Skeletal muscle satellite cell (primary cell): ENCODE data around the gene FERMT2.
"Not testable (repeated sequence)": the region's sequence is repeated elsewhere in the genome, so short reads cannot be mapped to it uniquely, and the experiment has no call there.

Source experiments
- H3K27me3 ChIP-seq: 2 replicates; pipeline ENCODE4 v1.7.0; 2013; ENCODE audit warnings: low read length; ENCODE audit not compliant: control insufficient read depth, insufficient read depth
- H3K36me3 ChIP-seq: 2 replicates; pipeline ENCODE4 v1.7.0; 2013; ENCODE audit warnings: mild to moderate bottlenecking, control low read depth, low read length; ENCODE audit not compliant: insufficient read depth
- H3K4me1 ChIP-seq: 2 replicates; pipeline ENCODE4 v1.7.0; 2013; ENCODE audit warnings: low read length; ENCODE audit not compliant: control insufficient read depth, insufficient read depth
- H3K4me2 ChIP-seq: 2 replicates; pipeline ENCODE4 v1.7.0; 2013; ENCODE audit warnings: mild to moderate bottlenecking, low read length
- H3K4me3 ChIP-seq: 2 replicates; pipeline ENCODE4 v1.7.0; 2013; ENCODE audit warnings: low read length
- H3K9ac ChIP-seq: 2 replicates; pipeline ENCODE4 v1.7.0; 2013; ENCODE audit warnings: mild to moderate bottlenecking, low read depth, low read length, moderate library complexity
- H3K9me3 ChIP-seq: replicated peaks from 2 replicates; pipeline ENCODE4 v1.7.0; 2013; ENCODE audit warnings: mild to moderate bottlenecking, control low read depth, low read length

FERMT2 gene

DNA sequence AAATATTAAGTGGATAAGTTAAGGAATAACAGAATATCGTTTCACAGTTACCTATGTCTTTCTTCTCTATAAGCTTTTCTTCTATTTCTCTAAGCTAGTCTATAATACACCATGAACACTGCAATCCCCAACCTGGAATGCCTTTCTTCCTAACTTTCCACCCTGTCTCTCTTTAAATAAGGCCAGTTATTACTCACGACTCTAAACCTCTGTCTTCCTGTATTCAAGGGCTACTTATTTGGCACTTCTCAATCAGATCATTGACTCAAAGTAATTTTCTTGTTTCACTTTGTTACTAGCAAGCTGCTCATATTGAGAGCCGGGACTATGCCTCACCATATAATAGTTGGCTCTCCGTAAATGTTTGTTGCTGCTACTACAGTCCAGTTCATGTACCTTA lies 13.5 kb downstream of the FERMT2 start:
- H3K27me3 ChIP-seq = no peaks in the 10 kb centered on the region
- H3K9ac ChIP-seq = no peak overlapping the region
- no peak overlapping the region for H3K4me3 ChIP-seq
- H3K4me1 ChIP-seq = peaks cover 62% of the 10 kb centered on the region
- H3K36me3 ChIP-seq = peaks cover 23% of the 10 kb centered on the region
- H3K4me2 ChIP-seq = peak overlapping the region; percentile 27
- H3K9me3 ChIP-seq = no peaks in the 10 kb centered on the region

DNA sequence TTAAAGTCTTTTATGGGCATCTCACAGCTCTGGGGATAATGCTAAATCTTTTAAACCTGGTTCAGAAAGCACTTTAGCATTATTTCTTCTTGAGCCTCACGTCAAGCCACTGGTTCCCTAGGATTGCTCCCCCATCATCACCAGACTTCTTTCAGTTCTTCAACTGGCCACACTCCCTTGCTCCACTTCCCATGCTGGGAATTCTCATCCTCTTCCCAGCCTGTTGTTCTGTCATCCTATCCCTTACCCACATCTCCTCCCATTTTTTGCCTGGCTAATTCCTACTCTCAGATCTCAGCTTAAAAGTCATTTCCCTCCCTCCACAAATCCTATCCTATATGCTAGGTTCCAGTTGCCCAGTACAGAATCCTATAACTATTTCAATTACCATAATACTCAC lies 14.4 kb downstream of the FERMT2 start:
- Histone ChIP-seq H3K36me3 (peaks cover 16% of the 10 kb centered on the region), H3K9ac (no peak overlapping the region), H3K4me2 (peak overlapping the region; percentile 2), H3K4me1 (peaks cover 60% of the 10 kb centered on the region), H3K9me3 (no peaks in the 10 kb centered on the region), H3K4me3 (no peak overlapping the region), H3K27me3 (no peaks in the 10 kb centered on the region)

DNA sequence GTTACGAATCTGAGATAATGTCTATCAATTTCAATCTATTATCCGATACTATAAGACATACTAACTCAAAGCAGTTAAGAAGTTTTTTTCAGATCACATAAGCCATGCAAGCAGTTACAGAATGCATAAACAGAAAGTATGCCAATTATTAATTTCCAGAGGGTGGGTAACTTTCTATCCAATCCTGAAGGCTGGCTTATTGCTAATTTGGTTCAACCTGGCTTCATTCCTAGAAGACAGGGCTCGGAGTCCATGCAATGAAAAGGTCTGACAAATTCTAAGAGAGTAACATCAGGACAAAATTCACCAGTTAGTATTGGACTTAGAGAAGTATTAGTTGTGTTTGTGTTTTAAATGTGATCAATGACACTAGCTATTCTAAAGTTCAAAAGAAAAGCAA lies 15.0 kb downstream of the FERMT2 start:
- Histone ChIP-seq H3K9ac (no peak overlapping the region), H3K36me3 (peaks cover 21% of the 10 kb centered on the region), H3K4me2 (no peak overlapping the region), H3K4me1 (peaks cover 59% of the 10 kb centered on the region), H3K4me3 (no peak overlapping the region), H3K9me3 (no peaks in the 10 kb centered on the region), H3K27me3 (no peaks in the 10 kb centered on the region)

DNA sequence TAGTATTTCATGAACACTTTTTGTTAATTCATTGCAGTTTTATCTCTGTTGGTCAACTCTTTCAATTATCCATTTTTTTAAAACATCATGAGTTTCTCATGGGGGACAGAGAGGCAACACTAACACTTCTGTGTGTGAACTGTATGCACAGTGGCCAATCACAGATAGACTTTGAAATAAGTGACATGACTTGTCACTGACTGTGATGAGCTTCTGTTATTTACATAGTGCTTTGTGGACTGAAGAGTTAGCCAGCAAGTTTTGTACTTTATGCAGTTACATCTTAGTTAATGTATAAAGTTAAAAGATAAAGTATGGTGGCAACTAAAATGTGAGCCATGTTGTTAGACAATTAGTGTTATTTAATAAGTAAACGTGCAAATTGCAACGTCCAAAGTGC lies 16.1 kb downstream of the FERMT2 start:
- H3K27me3 ChIP-seq = no peaks in the 10 kb centered on the region
- H3K4me3 ChIP-seq = no peak overlapping the region
- H3K4me1 ChIP-seq = peaks cover 59% of the 10 kb centered on the region
- no peak overlapping the region for H3K4me2 ChIP-seq
- no peak overlapping the region for H3K9ac ChIP-seq
- peaks cover 19% of the 10 kb centered on the region for H3K36me3 ChIP-seq
- H3K9me3 ChIP-seq = no peaks in the 10 kb centered on the region

DNA sequence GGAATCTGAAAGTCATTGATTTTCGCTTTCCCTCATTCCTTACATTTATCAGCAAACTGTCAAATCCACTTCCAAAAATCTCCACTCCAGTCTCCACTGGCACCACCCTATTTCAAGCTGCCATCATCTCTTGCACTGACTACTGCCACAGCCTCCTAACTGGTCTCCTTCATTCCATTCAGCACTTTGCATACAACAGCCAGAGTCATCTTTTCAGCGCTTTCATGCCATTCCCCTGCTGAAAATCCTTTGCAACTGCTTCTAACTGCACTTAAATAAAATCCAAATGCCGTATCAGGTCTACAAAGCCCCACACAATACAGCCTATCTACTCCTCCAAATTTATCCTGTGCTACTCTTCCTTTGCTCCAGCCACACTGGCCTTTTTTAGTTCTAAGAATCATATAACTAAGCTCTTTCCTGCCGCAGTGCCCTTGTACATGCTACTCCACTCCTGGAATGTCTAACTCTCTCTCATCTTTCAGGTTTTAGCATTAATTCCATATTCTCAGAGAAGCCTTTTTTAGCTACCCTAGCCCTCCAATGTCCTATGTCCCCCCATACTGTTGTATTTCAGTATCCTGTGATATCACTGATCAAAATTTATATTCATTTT lies 21.6 kb downstream of the FERMT2 start:
- no peak overlapping the region for H3K9ac ChIP-seq

DNA sequence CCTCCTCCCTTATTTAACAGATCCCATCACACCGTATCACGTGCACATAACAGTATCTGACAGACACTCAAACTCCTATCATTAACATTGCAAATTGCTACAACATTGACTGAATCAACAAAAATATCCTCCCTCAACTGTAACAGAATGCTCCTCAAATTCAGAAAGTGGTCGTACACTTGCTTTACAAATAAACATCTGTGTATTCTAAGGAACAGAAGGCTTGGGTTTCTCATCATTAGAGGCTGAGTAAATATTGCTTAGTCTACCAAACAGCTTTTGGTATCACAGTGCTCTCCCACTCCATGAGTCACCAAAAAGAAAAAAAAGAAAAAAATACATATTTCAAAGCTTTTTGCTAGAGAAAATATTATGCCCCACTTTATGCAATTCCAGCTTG lies 23.9 kb downstream of the FERMT2 start:
- H3K27me3 ChIP-seq = no peaks in the 10 kb centered on the region
- H3K4me3 ChIP-seq = peak overlapping the region; percentile 3
- peaks cover 87% of the 10 kb centered on the region for H3K4me1 ChIP-seq
- peak overlapping the region; percentile 66 for H3K4me2 ChIP-seq
- H3K9ac ChIP-seq = no peak overlapping the region
- peaks cover 15% of the 10 kb centered on the region for H3K36me3 ChIP-seq
- H3K9me3 ChIP-seq = no peaks in the 10 kb centered on the region

More for the DNA sequence above, 21.6 kb downstream of the FERMT2 start:
- no peaks in the 10 kb centered on the region for H3K9me3 ChIP-seq
- H3K4me2 ChIP-seq = no peak overlapping the region
- no peaks in the 10 kb centered on the region for H3K27me3 ChIP-seq
- peaks cover 15% of the 10 kb centered on the region for H3K36me3 ChIP-seq
- peaks cover 72% of the 10 kb centered on the region for H3K4me1 ChIP-seq
- no peak overlapping the region for H3K4me3 ChIP-seq

DNA sequence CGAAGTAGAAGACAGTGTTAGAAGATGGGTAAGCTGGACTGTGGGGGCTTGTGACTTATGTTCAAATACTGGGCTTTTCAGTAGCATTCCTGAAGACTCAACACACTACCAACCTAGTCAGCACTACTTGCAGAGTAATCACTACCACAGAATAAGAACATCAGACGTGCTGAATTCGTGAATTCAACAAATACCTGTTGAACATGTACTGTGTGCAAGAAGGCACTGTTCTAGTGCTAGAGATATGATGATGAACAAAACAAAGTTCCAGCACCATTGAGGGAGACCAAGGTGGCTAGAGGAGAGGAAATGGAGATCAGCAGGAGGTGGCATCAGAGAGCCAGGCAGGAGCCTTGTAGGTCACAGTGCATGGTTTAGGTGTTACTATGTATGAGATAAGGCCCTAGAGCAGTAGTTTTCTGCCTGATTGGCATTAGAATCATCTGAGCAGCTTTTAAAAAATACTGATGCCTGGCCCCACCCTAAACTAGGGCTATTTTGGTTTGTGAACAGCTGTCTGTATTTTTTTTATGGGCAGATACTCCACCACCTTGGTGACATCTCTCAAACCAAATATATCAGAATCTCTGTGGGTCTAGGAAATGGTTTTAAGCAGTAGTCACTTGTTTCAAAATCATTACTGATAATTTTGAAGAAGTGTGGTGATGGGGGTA lies 26.8 kb downstream of the FERMT2 start:
- no peaks in the 10 kb centered on the region for H3K27me3 ChIP-seq
- no peak overlapping the region for H3K9ac ChIP-seq
- H3K4me3 ChIP-seq = no peak overlapping the region
- no peaks in the 10 kb centered on the region for H3K9me3 ChIP-seq
- peaks cover 97% of the 10 kb centered on the region for H3K4me1 ChIP-seq
- peaks cover 17% of the 10 kb centered on the region for H3K36me3 ChIP-seq
- peak overlapping the region; percentile 49 for H3K4me2 ChIP-seq

DNA sequence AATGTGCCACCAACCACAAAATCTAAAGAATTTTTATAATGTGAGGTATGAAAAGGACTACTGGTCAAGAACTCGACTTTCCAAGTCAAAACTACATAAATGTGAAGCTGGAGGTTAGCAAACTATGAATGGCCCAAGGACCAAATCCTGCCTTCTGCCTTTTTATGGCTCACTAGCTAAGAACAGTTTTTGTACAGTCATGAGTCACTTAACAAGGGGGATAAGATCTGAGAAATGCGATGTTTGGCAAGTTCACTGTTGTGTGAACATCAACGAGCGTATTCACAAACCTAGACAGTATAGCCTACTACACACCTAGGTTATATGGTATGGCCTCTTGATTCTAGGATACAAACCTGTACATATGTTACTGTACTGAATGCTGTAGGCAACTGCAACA lies 28.2 kb downstream of the FERMT2 start:
- H3K27me3 ChIP-seq = no peaks in the 10 kb centered on the region
- H3K4me2 ChIP-seq = peak overlapping the region; percentile 49
- H3K9ac ChIP-seq = no peak overlapping the region
- peaks cover 97% of the 10 kb centered on the region for H3K4me1 ChIP-seq
- H3K9me3 ChIP-seq = no peaks in the 10 kb centered on the region
- peaks cover 17% of the 10 kb centered on the region for H3K36me3 ChIP-seq
- no peak overlapping the region for H3K4me3 ChIP-seq

DNA sequence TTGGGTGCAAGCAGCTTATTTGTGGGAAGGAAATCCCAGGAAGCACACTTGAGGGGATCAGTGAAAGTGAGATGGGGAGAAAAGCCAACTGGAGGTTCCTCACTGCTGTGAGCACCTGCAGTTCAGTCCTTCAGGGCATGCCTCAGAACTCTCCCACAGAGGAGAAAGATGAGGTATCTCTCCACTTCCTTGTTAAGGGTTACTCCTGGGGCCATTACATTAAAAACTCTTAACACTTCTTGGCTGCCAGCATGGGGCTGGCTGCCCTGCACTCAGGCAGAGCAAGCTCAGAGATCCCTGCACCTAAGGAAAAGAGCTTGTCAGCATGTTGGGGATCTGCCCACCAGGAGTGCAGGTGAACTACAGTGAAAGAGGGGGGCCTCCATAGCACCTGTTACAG lies 28.8 kb downstream of the FERMT2 start:
- no peaks in the 10 kb centered on the region for H3K27me3 ChIP-seq
- no peaks in the 10 kb centered on the region for H3K9me3 ChIP-seq
- H3K4me3 ChIP-seq = peak overlapping the region; percentile 20
- H3K4me2 ChIP-seq = peak overlapping the region; percentile 49
- H3K4me1 ChIP-seq = peaks cover 97% of the 10 kb centered on the region
- H3K36me3 ChIP-seq = peaks cover 22% of the 10 kb centered on the region
- no peak overlapping the region for H3K9ac ChIP-seq

DNA sequence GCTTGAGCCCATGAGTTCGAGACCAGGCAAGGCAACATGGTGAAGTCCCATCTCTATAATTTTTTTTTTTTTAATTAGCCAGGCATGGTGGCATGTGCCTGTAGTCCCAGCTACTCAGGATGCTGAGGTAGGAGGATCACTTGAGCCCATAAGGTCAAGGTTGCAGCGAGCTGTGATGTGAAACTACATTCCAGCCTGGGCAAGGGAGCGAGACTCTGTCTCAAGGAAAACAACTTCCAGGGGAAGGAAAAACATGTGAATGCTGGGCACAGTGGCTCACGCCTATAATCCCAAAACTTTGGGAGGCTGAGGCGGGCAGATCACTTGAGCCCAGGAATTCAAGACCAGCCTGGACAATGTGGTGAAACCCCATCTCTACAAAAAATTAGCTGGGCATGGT lies 30.4 kb downstream of the FERMT2 start:
- H3K4me3 ChIP-seq, H3K9me3 ChIP-seq, H3K4me2 ChIP-seq, H3K27me3 ChIP-seq, H3K9ac ChIP-seq: not testable (repeated sequence)
- Histone ChIP-seq H3K4me1 (peaks cover 89% of the 10 kb centered on the region), H3K36me3 (peaks cover 37% of the 10 kb centered on the region)

DNA sequence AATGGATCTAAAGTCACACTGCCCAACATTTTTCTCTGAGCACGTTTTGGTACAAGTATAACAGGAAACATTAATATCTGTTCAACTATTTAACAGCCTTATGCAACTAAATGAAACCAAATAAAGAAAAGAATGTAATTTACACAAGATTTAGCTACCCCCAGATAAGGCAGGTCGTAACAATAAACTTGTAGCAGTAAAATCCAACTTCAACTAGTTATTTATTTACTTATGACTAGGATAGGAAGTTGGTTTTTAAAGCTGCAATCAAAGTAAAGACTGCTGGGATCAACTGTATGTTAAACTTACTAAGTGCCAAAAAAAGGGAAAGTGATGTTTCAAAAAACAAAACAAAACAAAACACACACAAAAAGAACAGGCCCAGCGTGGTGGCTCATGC lies 30.9 kb downstream of the FERMT2 start:
- Histone ChIP-seq H3K9ac (no peak overlapping the region), H3K9me3 (no peaks in the 10 kb centered on the region), H3K27me3 (no peaks in the 10 kb centered on the region), H3K4me3 (no peak overlapping the region), H3K36me3 (peaks cover 41% of the 10 kb centered on the region), H3K4me1 (peaks cover 92% of the 10 kb centered on the region), H3K4me2 (peak overlapping the region; percentile 14)

DNA sequence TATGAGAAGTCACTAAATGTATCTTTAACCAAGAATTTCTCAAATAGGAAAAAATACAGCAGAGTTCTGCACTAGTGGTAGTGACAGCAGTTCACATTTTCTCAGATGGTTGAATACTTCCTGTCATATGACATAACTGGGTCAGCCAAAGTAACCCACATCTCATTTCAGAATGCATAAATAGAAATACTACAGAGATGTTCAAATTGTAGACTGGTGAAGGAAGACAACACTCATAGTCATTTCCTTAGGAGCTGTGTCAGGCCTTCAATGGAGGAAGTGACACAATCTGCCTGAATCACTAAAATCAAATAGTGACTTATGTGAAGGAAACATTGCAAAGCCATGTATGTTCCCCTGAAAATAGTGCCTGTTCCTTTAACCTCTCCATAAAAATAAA lies 32.4 kb downstream of the FERMT2 start:
- peak overlapping the region; percentile 50 for H3K4me2 ChIP-seq
- no peaks in the 10 kb centered on the region for H3K27me3 ChIP-seq
- H3K9me3 ChIP-seq = no peaks in the 10 kb centered on the region
- H3K4me3 ChIP-seq = no peak overlapping the region
- peaks cover 83% of the 10 kb centered on the region for H3K4me1 ChIP-seq
- H3K9ac ChIP-seq = peak overlapping the region; percentile 11
- H3K36me3 ChIP-seq = peaks cover 46% of the 10 kb centered on the region
